PC-9 (cell line): ENCODE data around the gene CYP3A7. TPM values are rescaled to one million over a fixed set of nuclear protein-coding genes. Genes with fewer than 3 reads are reported as not detected.
A peak's percentile ranks its signal among the peaks of the same experiment; 100 is the strongest.

ENCODE experiments used
- BruUV-seq: library from RNA; stranded (reverse); fragments of 400-500 nt; replicated peaks from 2 replicates; lab custom pipeline; 2021; lab: Mats Ljungman, UMichigan
- CTCF ChIA-PET: fragments of 300-600 bp; sonication (Branson Sonifier 250); formaldehyde crosslinking; loops from one replicate; lab custom pipeline; 2022; ENCODE audit warnings: antibody characterized with exemption; lab: Charles Lee
- POLR2A ChIA-PET: fragments of 300-600 bp; sonication (Branson Sonifier 250); formaldehyde crosslinking; loops from one replicate; lab custom pipeline; 2022; ENCODE audit warnings: antibody characterized with exemption; ENCODE audit not compliant: unreplicated experiment; lab: Charles Lee
- DNase-seq, 2 experiments: peaks; one replicate each; pipeline versions ENCODE4 v3.0.0 to v3.0.0-alpha.2; 2015 to 2022; ENCODE audit warnings: mixed read lengths in 1 of 2
- H2AFZ ChIP-seq: fragments of 200-600 bp; sonication (generic); 2 replicates; pipeline ENCODE4 v1.8.1; 2017; ENCODE audit warnings: antibody characterized with exemption
- H3F3A ChIP-seq: fragments of 200-600 bp; sonication (generic); 2 replicates; pipeline ENCODE4 v1.8.1; 2017; ENCODE audit warnings: antibody characterized with exemption, mild to moderate bottlenecking, low read depth; ENCODE audit not compliant: insufficient read depth
- H3K27ac ChIP-seq: fragments of 200-600 bp; sonication (generic); 2 replicates; pipeline ENCODE4 v1.6.1; 2016; ENCODE audit warnings: mixed run types
- H3K27me3 ChIP-seq: fragments of 200-600 bp; sonication (generic); 2 replicates; pipeline ENCODE4 v1.6.1; 2016; ENCODE audit warnings: low read depth, mixed run types; ENCODE audit not compliant: insufficient read depth
- H3K36me3 ChIP-seq: fragments of 200-600 bp; sonication (generic); 2 replicates; pipeline ENCODE4 v1.6.1; 2016; ENCODE audit warnings: low read depth, mixed run types
- H3K4me1 ChIP-seq: fragments of 200-600 bp; sonication (generic); replicated peaks from 2 replicates; pipeline ENCODE4 v1.6.1; 2016; ENCODE audit warnings: mixed run types; ENCODE audit not compliant: insufficient read depth
- H3K4me2 ChIP-seq: fragments of 200-600 bp; sonication (generic); 2 replicates; pipeline ENCODE4 v1.6.1; 2017; ENCODE audit warnings: mixed run types
- H3K4me3 ChIP-seq: fragments of 200-600 bp; sonication (generic); 2 replicates; pipeline ENCODE4 v1.6.1; 2016; ENCODE audit warnings: mixed run types
- H3K79me2 ChIP-seq: fragments of 200-600 bp; sonication (generic); 2 replicates; pipeline ENCODE4 v1.6.1; 2017; ENCODE audit warnings: low read depth, mixed run types
- H3K9me2 ChIP-seq: fragments of 200-600 bp; sonication (generic); 2 replicates; pipeline ENCODE4 v1.8.1; 2017; ENCODE audit warnings: mild to moderate bottlenecking; ENCODE audit not compliant: insufficient read depth
- H3K9me3 ChIP-seq: fragments of 200-600 bp; sonication (generic); 2 replicates; pipeline ENCODE4 v1.8.1; 2016; ENCODE audit warnings: low read depth; ENCODE audit not compliant: insufficient read depth
- H4K20me1 ChIP-seq: fragments of 200-600 bp; sonication (generic); 2 replicates; pipeline ENCODE4 v1.8.1; 2017; ENCODE audit not compliant: insufficient read depth
- EZH2 ChIP-seq: fragments of 200-600 bp; sonication (generic); IDR thresholded peaks from 2 replicates; pipeline ENCODE4 v1.8.0; 2017; ENCODE audit warnings: antibody characterized with exemption, low read depth
- intact Hi-C: fragments of 100-400 bp; cut with micrococcal nuclease; formaldehyde crosslinking; loops from one replicate; pipeline ENCODE4 v1.10.0; 2022; ENCODE audit not compliant: unreplicated experiment
- total RNA-seq: library from RNA; stranded (reverse); gene quantifications from 2 replicates; pipeline ENCODE4 v1.2.3, GENCODE V29; 2021
- TF ChIP-seq, protein P1 (sequence below): fragments of 200-600 bp; sonication (generic); conservative IDR thresholded peaks from 2 replicates; pipeline ENCODE4 v1.6.1; 2017; ENCODE audit warnings: mixed run types, antibody characterized with exemption, mild to moderate bottlenecking, moderate library complexity

Gene CYP3A7
- total RNA-seq, 1 experiment from 2014 or later: not detected

DNA sequence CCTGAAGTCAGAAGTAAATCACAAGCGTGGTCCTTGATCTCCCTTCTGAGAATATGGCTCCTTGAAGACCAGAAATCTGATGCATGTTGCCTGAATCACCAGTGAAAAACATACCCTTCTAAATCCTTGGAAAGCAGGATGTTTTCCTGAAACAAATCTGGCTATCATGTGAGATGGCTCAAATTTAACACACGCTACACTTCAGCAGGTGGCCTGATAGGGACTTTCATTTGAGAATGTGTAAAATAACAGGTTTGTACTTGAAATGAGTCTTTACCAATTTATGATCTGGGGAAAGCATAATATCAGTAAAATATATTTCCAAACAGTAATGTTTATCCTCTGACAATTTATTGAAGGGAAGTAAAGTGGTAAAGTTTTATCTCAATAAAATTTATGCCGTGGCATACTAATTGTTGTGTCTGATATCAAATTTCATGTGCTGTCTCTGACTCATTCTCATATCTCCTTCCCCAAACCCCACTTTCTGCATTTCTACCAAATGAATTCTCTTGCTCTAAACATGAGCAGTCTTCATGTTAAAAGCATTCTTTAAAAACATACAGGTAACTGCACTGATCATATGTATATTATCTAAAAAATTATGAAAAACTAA is 31.6 kb upstream of the CYP3A7 start:
- DNase-seq: no peak
- Histone ChIP-seq H3K4me3 (no peak overlapping the region), H2AFZ (no peak overlapping the region), H3K79me2 (no peaks in the 10 kb centered on the region), H3K4me2 (peak overlapping the region; percentile 41), H4K20me1 (no peaks in the 10 kb centered on the region), H3K9me2 (no peaks in the 10 kb centered on the region), H3K27ac (no peak overlapping the region), H3K36me3 (no peaks in the 10 kb centered on the region), H3K27me3 (no peaks in the 10 kb centered on the region), H3F3A (no peaks in the 10 kb centered on the region), H3K4me1 (peaks cover 16% of the 10 kb centered on the region), H3K9me3 (no peaks in the 10 kb centered on the region)
- POLR2A ChIA-PET: no interaction called here
- CTCF ChIA-PET: no interaction called here
- TF ChIP-seq EZH2: no peak
- TF ChIP-seq, protein P1, sequence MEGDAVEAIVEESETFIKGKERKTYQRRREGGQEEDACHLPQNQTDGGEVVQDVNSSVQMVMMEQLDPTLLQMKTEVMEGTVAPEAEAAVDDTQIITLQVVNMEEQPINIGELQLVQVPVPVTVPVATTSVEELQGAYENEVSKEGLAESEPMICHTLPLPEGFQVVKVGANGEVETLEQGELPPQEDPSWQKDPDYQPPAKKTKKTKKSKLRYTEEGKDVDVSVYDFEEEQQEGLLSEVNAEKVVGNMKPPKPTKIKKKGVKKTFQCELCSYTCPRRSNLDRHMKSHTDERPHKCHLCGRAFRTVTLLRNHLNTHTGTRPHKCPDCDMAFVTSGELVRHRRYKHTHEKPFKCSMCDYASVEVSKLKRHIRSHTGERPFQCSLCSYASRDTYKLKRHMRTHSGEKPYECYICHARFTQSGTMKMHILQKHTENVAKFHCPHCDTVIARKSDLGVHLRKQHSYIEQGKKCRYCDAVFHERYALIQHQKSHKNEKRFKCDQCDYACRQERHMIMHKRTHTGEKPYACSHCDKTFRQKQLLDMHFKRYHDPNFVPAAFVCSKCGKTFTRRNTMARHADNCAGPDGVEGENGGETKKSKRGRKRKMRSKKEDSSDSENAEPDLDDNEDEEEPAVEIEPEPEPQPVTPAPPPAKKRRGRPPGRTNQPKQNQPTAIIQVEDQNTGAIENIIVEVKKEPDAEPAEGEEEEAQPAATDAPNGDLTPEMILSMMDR: no peak
- intact Hi-C loops: no loop called here
- no TSS peak for BruUV-seq

DNA sequence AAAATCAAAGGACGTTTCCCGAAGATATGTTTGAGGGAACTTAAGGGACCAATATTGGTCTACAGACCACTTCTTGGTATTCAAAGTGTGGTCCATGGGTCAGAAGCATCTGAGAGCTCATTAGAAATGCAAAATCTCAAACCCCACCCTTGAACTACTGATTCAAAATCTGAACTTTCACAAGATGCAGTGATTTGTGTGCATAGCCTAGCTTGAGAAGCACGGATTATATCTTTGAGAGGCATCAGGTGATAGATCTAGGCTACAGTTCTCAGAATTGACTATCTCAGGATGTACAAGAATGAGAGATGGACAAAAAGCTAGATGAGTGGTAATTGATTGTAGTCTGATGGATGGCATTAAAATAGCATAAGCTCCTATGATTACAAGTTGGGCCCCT is 29.5 kb upstream of the CYP3A7 start:
- Histone ChIP-seq H2AFZ (no peak overlapping the region), H3K27me3 (no peaks in the 10 kb centered on the region), H3K4me2 (no peak overlapping the region), H3F3A (no peaks in the 10 kb centered on the region), H3K27ac (no peak overlapping the region), H4K20me1 (no peaks in the 10 kb centered on the region), H3K9me2 (no peaks in the 10 kb centered on the region), H3K79me2 (no peaks in the 10 kb centered on the region), H3K4me1 (peaks cover 16% of the 10 kb centered on the region), H3K4me3 (no peak overlapping the region), H3K36me3 (no peaks in the 10 kb centered on the region), H3K9me3 (no peaks in the 10 kb centered on the region)
- ChIA-PET CTCF (no interaction called here), POLR2A (no interaction called here)
- intact Hi-C loops: no loop called here
- BruUV-seq: no TSS peak
- TF ChIP-seq EZH2: no peak
- TF ChIP-seq, protein P1: no peak
- DNase-seq: no peak

DNA sequence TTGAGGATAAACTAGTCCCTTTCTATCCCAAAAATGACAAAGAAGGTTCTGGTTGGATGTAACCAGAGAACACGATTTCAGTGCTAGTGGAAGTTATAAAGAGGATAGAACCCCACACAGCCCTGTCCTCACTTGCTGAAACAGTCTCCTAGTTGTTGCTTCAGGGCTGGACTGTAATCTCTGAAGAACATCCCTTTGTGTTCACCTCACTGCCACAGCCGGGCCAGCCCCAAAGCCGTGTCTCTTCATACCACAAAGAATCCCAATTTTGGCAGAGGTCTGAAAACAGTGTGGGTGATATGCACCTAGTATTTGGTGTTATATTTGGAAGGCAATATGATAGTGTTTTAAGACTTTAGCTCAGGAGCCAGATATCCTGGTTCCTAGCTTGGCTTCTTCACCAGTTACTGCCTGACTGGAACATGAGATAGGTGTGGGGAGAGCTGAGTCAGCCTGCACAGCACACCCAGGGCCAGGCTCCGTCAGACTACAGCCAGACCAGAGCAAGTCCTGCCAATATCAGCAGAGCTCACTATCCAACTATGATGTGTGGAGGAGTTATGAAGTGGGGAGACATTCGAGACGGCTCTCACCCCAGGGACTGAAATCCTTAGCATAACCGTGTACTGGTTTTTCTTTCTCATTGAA is 27.8 kb upstream of the CYP3A7 start:
- Histone ChIP-seq H3K4me3 (no peak overlapping the region), H2AFZ (no peak overlapping the region), H3K4me1 (peaks cover 16% of the 10 kb centered on the region), H3K79me2 (no peaks in the 10 kb centered on the region), H3K4me2 (no peak overlapping the region), H3K27me3 (no peaks in the 10 kb centered on the region), H3K27ac (no peak overlapping the region), H4K20me1 (no peaks in the 10 kb centered on the region), H3K36me3 (no peaks in the 10 kb centered on the region), H3F3A (no peaks in the 10 kb centered on the region), H3K9me2 (no peaks in the 10 kb centered on the region), H3K9me3 (no peaks in the 10 kb centered on the region)
- ChIA-PET POLR2A (interaction anchor here (0.6 to 0.7 kb wide), 2 partner anchors 320 to 324 kb away, joined by 3 to 6 read pairs; no protein-coding TSS in a partner anchor), CTCF (no interaction called here)
- intact Hi-C loops: no loop called here
- no peak for TF ChIP-seq EZH2
- DNase-seq: peak in 1 of 2 experiments; percentile 43
- no TSS peak for BruUV-seq
